K562 (cell line): ENCODE measurements around the gene PHLDA3. TPM values are rescaled to one million over a fixed set of nuclear protein-coding genes. Genes with fewer than 3 reads are reported as not detected.

ENCODE experiments used
- ATAC-seq: fragments of 200-7000 bp; cut with Tn5 transposase; 3 replicates; pipeline ENCODE4 v1.9.1; 2020; ENCODE audit warnings: moderate library complexity
- BruUV-seq: library from RNA; stranded (reverse); fragments of 400-500 nt; replicated peaks from 2 replicates; lab custom pipeline; 2021; lab: Mats Ljungman, UMichigan
- CTCF ChIA-PET: fragments of 300-600 bp; formaldehyde crosslinking; extraction: SDS; loops from one replicate; lab custom pipeline; 2021; ENCODE audit warnings: low intra/inter-chr PET ratio; lab: Yijun Ruan, JAX
- POLR2A ChIA-PET: fragments of 300-600, 350-650 bp; sonication (Branson Sonifier 250); formaldehyde crosslinking; extraction: SDS; loops from one replicate; lab custom pipeline; 2021; ENCODE audit warnings: antibody characterized with exemption, inconsistent platforms; lab: Yijun Ruan, JAX
- DNase-seq, 4 experiments: peaks; one replicate each; pipeline versions ENCODE4 v3.0.0 to v3.0.0-alpha.2; 2011 to 2018; ENCODE audit warnings: low spot score in 3 of 4, mixed read lengths in 3 of 4; ENCODE audit errors: extremely low read depth in 1 of 4
- FAIRE-seq: peaks from 2 replicates; lab custom pipeline; 2011; peaks lifted over from hg19 to GRCh38; lab: Jason Lieb, UNC
- H2AFZ ChIP-seq: 2 replicates; pipeline ENCODE4 v1.6.0; 2011; ENCODE audit warnings: low read depth, low read length, control low read depth, inconsistent platforms
- H3K27ac ChIP-seq: fragments of 200-600 bp; 3 replicates; pipeline ENCODE4 v1.8.0; 2011; ENCODE audit warnings: low read depth, mild to moderate bottlenecking, control low read depth, inconsistent platforms, low read length, moderate library complexity, mixed read lengths; ENCODE audit errors: extremely low read depth
- H3K27me3 ChIP-seq, 2 experiments: fragments of 300-600 bp in 1 of 2; 2 replicates in 1 of 2; 3 replicates in 1 of 2; pipeline versions ENCODE4 v1.6.0 to v1.8.0; 2011; ENCODE audit warnings: inconsistent platforms in 2 of 2, low read length in 2 of 2, mild to moderate bottlenecking in 1 of 2, mixed read lengths in 1 of 2, moderate library complexity in 1 of 2; ENCODE audit not compliant: control insufficient read depth in 2 of 2, insufficient read depth in 2 of 2
- H3K36me3 ChIP-seq: fragments of 300-600 bp; 3 replicates; pipeline ENCODE4 v1.8.0; 2011; ENCODE audit warnings: mild to moderate bottlenecking, low read length, inconsistent platforms; ENCODE audit not compliant: control insufficient read depth, insufficient read depth
- H3K4me1 ChIP-seq, 2 experiments: fragments of 200-600 bp in 1 of 2; replicated peaks in 1 of 2; 2 replicates in 1 of 2; 3 replicates in 1 of 2; pipeline versions ENCODE4 v1.5.1 to v1.8.0; 2011; ENCODE audit warnings: inconsistent platforms in 2 of 2, low read length in 2 of 2, mild to moderate bottlenecking in 1 of 2, mixed read lengths in 1 of 2, moderate library complexity in 1 of 2; ENCODE audit not compliant: control insufficient read depth in 2 of 2, insufficient read depth in 2 of 2
- H3K4me2 ChIP-seq: 2 replicates; pipeline ENCODE4 v1.6.1; 2011; ENCODE audit warnings: low read length, control low read depth, inconsistent platforms, mixed read lengths; ENCODE audit not compliant: insufficient read depth
- H3K4me3 ChIP-seq: fragments of 200-600 bp; sonication (generic), shearing (Covaris generic); 2 replicates; pipeline ENCODE4 v1.5.1; 2016; ENCODE audit warnings: control low read depth, inconsistent platforms
- H3K79me2 ChIP-seq: fragments of 200-600 bp; 3 replicates; pipeline ENCODE4 v1.8.0; 2011; ENCODE audit warnings: low read length, inconsistent platforms; ENCODE audit not compliant: control insufficient read depth, insufficient read depth
- H3K9ac ChIP-seq, 2 experiments: 2 replicates each; pipeline versions ENCODE4 v1.6.0 to v1.6.1; 2011; ENCODE audit warnings: low read depth in 2 of 2, low read length in 2 of 2, control low read depth in 1 of 2, inconsistent platforms in 1 of 2, mild to moderate bottlenecking in 1 of 2, mixed read lengths in 1 of 2; ENCODE audit not compliant: insufficient read depth in 1 of 2
- H3K9me1 ChIP-seq: one replicate; pipeline ENCODE4 v1.6.0; 2011; ENCODE audit warnings: inconsistent platforms, mild to moderate bottlenecking, low read length, moderate library complexity; ENCODE audit not compliant: control insufficient read depth, insufficient read depth
- H3K9me3 ChIP-seq: replicated peaks from 2 replicates; pipeline ENCODE4 v1.5.1; 2011; ENCODE audit warnings: low read depth, low read length, inconsistent platforms; ENCODE audit not compliant: control insufficient read depth, insufficient read depth
- H4K20me1 ChIP-seq: replicated peaks from 2 replicates; pipeline ENCODE4 v1.6.1; 2011; ENCODE audit warnings: low read length, inconsistent platforms, mixed read lengths; ENCODE audit not compliant: control insufficient read depth, insufficient read depth
- HDAC3 ChIP-seq: fragments of 450-650 bp; IDR thresholded peaks from 2 replicates; pipeline ENCODE4 v1.6.1; 2018; ENCODE audit warnings: borderline replicate concordance, mild to moderate bottlenecking, moderate library complexity; ENCODE audit not compliant: partially characterized antibody
- NR1H2 ChIP-seq: sonication (generic); formaldehyde crosslinking; IDR thresholded peaks from 2 replicates; pipeline ENCODE4 v1.4.0; 2020; ENCODE audit warnings: mild to moderate bottlenecking, missing genetic modification reagents
- NR2C1 ChIP-seq, 2 experiments: fragments of 450-650 bp; IDR thresholded peaks; 2 replicates each; pipeline ENCODE4 v1.6.1; 2017; ENCODE audit warnings: mild to moderate bottlenecking in 2 of 2, antibody characterized with exemption in 1 of 2, inconsistent platforms in 1 of 2, missing compliant biosample characterization in 1 of 2, missing genetic modification characterization in 1 of 2
- PHB2 ChIP-seq: fragments of 450-650 bp; IDR thresholded peaks from 2 replicates; pipeline ENCODE4 v1.6.1; 2017; ENCODE audit warnings: low read depth
- PTRF ChIP-seq: fragments of 450-650 bp; IDR thresholded peaks from 2 replicates; pipeline ENCODE4 v1.6.1; 2016; ENCODE audit warnings: mild to moderate bottlenecking, missing genetic modification characterization, missing compliant biosample characterization
- RBM25 ChIP-seq: fragments of 200-400 bp; formaldehyde crosslinking; IDR thresholded peaks from 2 replicates; pipeline ENCODE4 v1.6.1; 2018; ENCODE audit warnings: low read length, low read depth, moderate library complexity; ENCODE audit not compliant: severe bottlenecking
- RFX7 ChIP-seq: fragments of 250-450 bp; sonication (Bioruptor Pico); IDR thresholded peaks from 2 replicates; pipeline ENCODE4 v1.5.1; 2021; ENCODE audit warnings: mild to moderate bottlenecking
- RNF2 ChIP-seq: sonication (generic); IDR thresholded peaks from 2 replicates; pipeline ENCODE4 v1.6.1; 2016
- SMARCA5 ChIP-seq: fragments of 450-650 bp; IDR thresholded peaks from 2 replicates; pipeline ENCODE4 v1.6.1; 2016
- ZBTB1 ChIP-seq: sonication (generic); formaldehyde crosslinking; IDR thresholded peaks from 2 replicates; pipeline ENCODE4 v1.8.1; 2023; ENCODE audit warnings: missing genetic modification reagents, low read depth, mild to moderate bottlenecking, borderline replicate concordance
- ZFPM2 ChIP-seq: fragments of 250-450 bp; sonication (Bioruptor Pico); IDR thresholded peaks from 2 replicates; pipeline ENCODE4 v1.5.1; 2022; ENCODE audit warnings: mild to moderate bottlenecking
- ZNF695 ChIP-seq: fragments of 450-650 bp; formaldehyde crosslinking; IDR thresholded peaks from 2 replicates; pipeline ENCODE4 v1.4.0; 2020; ENCODE audit warnings: mild to moderate bottlenecking, moderate library complexity
- WGBS: fragments of 100-300 bp; shearing (Covaris generic); methylation state at CpG from one replicate; pipeline ENCODE4 v1.1.6; 2016; ENCODE audit warnings: low coverage, mixed read lengths; ENCODE audit not compliant: insufficient coverage; ENCODE audit errors: missing lambda C conversion rate; 5-methylcytosine and 5-hydroxymethylcytosine counted together
- in situ Hi-C: fragments of 300-500 bp; cut with MboI; formaldehyde crosslinking; loops from 4 replicates; pipeline ENCODE4 v1.15.0; 2018; ENCODE audit warnings: inconsistent platforms, mixed read lengths
- intact Hi-C: fragments of 100-400 bp; cut with micrococcal nuclease; formaldehyde crosslinking; loops from 2 replicates; pipeline ENCODE4 v1.14.2; 2022
- polyA plus RNA-seq, 8 experiments: library from polyadenylated mRNA; depleted of rRNA in 4 of 8; stranded (reverse) in 5 of 8; unstranded in 3 of 8; fragments of >200 nt; fragmentation: Nextera tagmentation in 2 of 8; fragmentation: Illumina TruSeq in 1 of 8; extraction: Ambion mirVana in 2 of 8; extraction: Trizol in 1 of 8; gene quantifications; 2 replicates each; pipeline versions ENCODE4 v1.2.1 to v1.2.3, GENCODE V29; 2011 to 2014; ENCODE audit warnings: inconsistent platforms in 1 of 8, missing spikeins in 1 of 8
- total RNA-seq, 7 experiments: library from RNA; depleted of rRNA in 6 of 7; stranded (reverse); fragments of >200 nt in 6 of 7; fragmentation: Illumina TruSeq in 2 of 7; extraction: Trizol in 2 of 7; gene quantifications; 2 replicates each; pipeline versions ENCODE4 v1.2.1 to v1.2.3, GENCODE V29; 2011 to 2021; ENCODE audit warnings: low replicate concordance in 1 of 7
- TF ChIP-seq, protein P1 (sequence below): fragments of 450-650 bp; formaldehyde crosslinking; IDR thresholded peaks from 2 replicates; pipeline ENCODE4 v1.4.0; 2020; ENCODE audit warnings: mild to moderate bottlenecking, moderate library complexity
- TF ChIP-seq, protein P2 (sequence below): fragments of 450-650 bp; IDR thresholded peaks from 2 replicates; pipeline ENCODE4 v1.7.1; 2018; ENCODE audit warnings: mild to moderate bottlenecking, low read depth; ENCODE audit not compliant: partially characterized antibody

Gene PHLDA3
- total and polyA plus RNA-seq, 9 of the 15 experiments (the other 6 are each of a cell fraction or from before 2014, with no cell fraction given) = 0.11 to 0.27 TPM; not detected in 7

DNA sequence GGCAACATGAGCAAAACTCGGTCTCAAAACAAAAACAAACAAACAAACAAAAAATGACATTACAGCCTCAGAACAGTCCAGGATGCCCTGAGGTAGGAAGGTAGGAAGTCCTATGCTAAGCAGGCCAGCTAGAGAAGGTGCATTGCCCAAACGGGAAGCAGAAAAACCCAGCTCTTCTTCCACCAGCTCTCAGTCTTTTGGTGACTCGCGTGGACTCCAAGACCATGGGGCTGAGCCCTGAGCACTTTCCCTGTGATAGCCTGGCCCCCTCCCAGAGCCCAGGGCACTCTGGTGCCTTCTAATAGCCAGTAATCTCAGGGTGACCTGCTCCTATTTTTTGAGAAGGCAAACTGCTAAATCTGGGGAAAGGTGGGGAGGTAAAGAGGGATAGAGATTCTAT is 16.1 kb downstream of the PHLDA3 start:
- no peaks in the 10 kb centered on the region for H3K9me3 ChIP-seq
- ATAC-seq (no peak), FAIRE-seq (no peak), DNase-seq (no peak)
- H3K36me3 ChIP-seq = no peaks in the 10 kb centered on the region
- H3K9me1 ChIP-seq = no peaks in the 10 kb centered on the region
- in situ Hi-C loops = no loop called here
- TF ChIP-seq SMARCA5 (no peak), RNF2 (no peak), ZFPM2 (CRISPR knock-in tag) (no peak), RFX7 (no peak), ZBTB1 (no peak), ZNF695 (CRISPR knock-in tag) (no peak), PHB2 (no peak), NR2C1 (IDR thresholded peaks at IDR 0.05) (no peak), NR2C1 (tag; IDR thresholded peaks at IDR 0.05) (no peak), PTRF (no peak), NR1H2 (CRISPR knock-in tag) (no peak), HDAC3 (no peak), RBM25 (no peak)
- TF ChIP-seq, protein P1, sequence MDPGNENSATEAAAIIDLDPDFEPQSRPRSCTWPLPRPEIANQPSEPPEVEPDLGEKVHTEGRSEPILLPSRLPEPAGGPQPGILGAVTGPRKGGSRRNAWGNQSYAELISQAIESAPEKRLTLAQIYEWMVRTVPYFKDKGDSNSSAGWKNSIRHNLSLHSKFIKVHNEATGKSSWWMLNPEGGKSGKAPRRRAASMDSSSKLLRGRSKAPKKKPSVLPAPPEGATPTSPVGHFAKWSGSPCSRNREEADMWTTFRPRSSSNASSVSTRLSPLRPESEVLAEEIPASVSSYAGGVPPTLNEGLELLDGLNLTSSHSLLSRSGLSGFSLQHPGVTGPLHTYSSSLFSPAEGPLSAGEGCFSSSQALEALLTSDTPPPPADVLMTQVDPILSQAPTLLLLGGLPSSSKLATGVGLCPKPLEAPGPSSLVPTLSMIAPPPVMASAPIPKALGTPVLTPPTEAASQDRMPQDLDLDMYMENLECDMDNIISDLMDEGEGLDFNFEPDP = no peak
- TF ChIP-seq, protein P2, sequence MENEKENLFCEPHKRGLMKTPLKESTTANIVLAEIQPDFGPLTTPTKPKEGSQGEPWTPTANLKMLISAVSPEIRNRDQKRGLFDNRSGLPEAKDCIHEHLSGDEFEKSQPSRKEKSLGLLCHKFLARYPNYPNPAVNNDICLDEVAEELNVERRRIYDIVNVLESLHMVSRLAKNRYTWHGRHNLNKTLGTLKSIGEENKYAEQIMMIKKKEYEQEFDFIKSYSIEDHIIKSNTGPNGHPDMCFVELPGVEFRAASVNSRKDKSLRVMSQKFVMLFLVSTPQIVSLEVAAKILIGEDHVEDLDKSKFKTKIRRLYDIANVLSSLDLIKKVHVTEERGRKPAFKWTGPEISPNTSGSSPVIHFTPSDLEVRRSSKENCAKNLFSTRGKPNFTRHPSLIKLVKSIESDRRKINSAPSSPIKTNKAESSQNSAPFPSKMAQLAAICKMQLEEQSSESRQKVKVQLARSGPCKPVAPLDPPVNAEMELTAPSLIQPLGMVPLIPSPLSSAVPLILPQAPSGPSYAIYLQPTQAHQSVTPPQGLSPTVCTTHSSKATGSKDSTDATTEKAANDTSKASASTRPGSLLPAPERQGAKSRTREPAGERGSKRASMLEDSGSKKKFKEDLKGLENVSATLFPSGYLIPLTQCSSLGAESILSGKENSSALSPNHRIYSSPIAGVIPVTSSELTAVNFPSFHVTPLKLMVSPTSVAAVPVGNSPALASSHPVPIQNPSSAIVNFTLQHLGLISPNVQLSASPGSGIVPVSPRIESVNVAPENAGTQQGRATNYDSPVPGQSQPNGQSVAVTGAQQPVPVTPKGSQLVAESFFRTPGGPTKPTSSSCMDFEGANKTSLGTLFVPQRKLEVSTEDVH = no peak
- no peak overlapping the region for H2AFZ ChIP-seq
- BruUV-seq = no TSS peak
- intact Hi-C loops = no loop called here
- H3K27ac ChIP-seq = no peak overlapping the region
- peaks cover 0 to 5% of the 10 kb centered on the region in 2 experiments; a peak in 4 of 5 replicates for H3K27me3 ChIP-seq
- ChIA-PET CTCF (interaction anchor here (0.7 kb wide), 1 partner anchor 59 kb away, joined by 6 read pairs; no protein-coding TSS in a partner anchor), POLR2A (interaction anchor here (1.3 kb wide), 1 partner anchor 8 kb away, joined by 7 read pairs; no protein-coding TSS in a partner anchor)
- no peaks in the 10 kb centered on the region for H3K79me2 ChIP-seq
- H4K20me1 ChIP-seq = no peaks in the 10 kb centered on the region
- peaks cover 10 to 16% of the 10 kb centered on the region in 2 experiments for H3K4me1 ChIP-seq
- no peak overlapping the region for H3K4me2 ChIP-seq
- no peak overlapping the region for H3K4me3 ChIP-seq
- no peak overlapping the region for H3K9ac ChIP-seq
- 2% methylated on average over 4 of the region's 4 CpGs for WGBS
